ELF-1 (cell line): ENCODE measurements around the gene LPAR3.
A peak's percentile ranks its signal among the peaks of the same experiment; 100 is the strongest.

Experiments used
- DNase-seq: peaks from one replicate; pipeline ENCODE4 v3.0.0-alpha.2; 2016; ENCODE audit warnings: low read depth, low spot score

LPAR3 gene

GRCh38 chr1:84856726-84857270, 36.2 kb downstream of the LPAR3 start:
- DNase-seq, result no peak

GRCh38 chr1:84855691-84856630, 37.0 kb downstream of the LPAR3 start:
- no peak for DNase-seq

GRCh38 chr1:84855168-84855567, 37.8 kb downstream of the LPAR3 start:
- DNase-seq, result no peak

- DNase-seq, result no peak
Measured at GRCh38 chr1:84853741-84854721, 39.0 kb downstream of the LPAR3 start.

- peak; percentile 24 for DNase-seq
Measured at GRCh38 chr1:84851839-84852238, 41.2 kb downstream of the LPAR3 start.

- peak; percentile 3 for DNase-seq
Measured at GRCh38 chr1:84849357-84849975, 43.5 kb downstream of the LPAR3 start.

GRCh38 chr1:84847253-84848250, 45.5 kb downstream of the LPAR3 start:
- no peak for DNase-seq

- DNase-seq, result no peak
Measured at GRCh38 chr1:84846387-84846786, 46.6 kb downstream of the LPAR3 start.

GRCh38 chr1:84845357-84845756, 47.6 kb downstream of the LPAR3 start:
- no peak for DNase-seq

GRCh38 chr1:84844094-84844493, 48.9 kb downstream of the LPAR3 start:
- no peak for DNase-seq

- DNase-seq, result no peak
Measured at GRCh38 chr1:84842748-84843231, 50.2 kb downstream of the LPAR3 start.

GRCh38 chr1:84841971-84842370, 51.0 kb downstream of the LPAR3 start:
- no peak for DNase-seq

GRCh38 chr1:84840346-84840745, 52.7 kb downstream of the LPAR3 start:
- no peak for DNase-seq

GRCh38 chr1:84839544-84839943, 53.5 kb downstream of the LPAR3 start:
- DNase-seq, result no peak

- no peak for DNase-seq
Measured at GRCh38 chr1:84836145-84836544, 56.9 kb downstream of the LPAR3 start.

GRCh38 chr1:84835169-84835568, 57.8 kb downstream of the LPAR3 start:
- no peak for DNase-seq

GRCh38 chr1:84834419-84835064, 58.5 kb downstream of the LPAR3 start:
- DNase-seq, result no peak

GRCh38 chr1:84833194-84833593, 59.8 kb downstream of the LPAR3 start:
- DNase-seq, result no peak

- no peak for DNase-seq
Measured at GRCh38 chr1:84830136-84830535, 62.9 kb downstream of the LPAR3 start.

- DNase-seq, result no peak
Measured at GRCh38 chr1:84827976-84828375, 65.0 kb downstream of the LPAR3 start.
